ENCODE measurements around the gene SGMS1. TPM values are rescaled to one million over a fixed set of nuclear protein-coding genes. Genes with fewer than 3 reads are reported as not detected.
"Not testable (repeated sequence)": the region's sequence is repeated elsewhere in the genome, so short reads cannot be mapped to it uniquely, and the experiment has no call there.

SGMS1 gene
- total RNA-seq, 2 experiments from 2014 or later = 7.5 to 9.0 TPM

- Mint-ChIP-seq H3K27ac (no peak overlapping the region), H3K27me3 (peaks cover 38% of the 10 kb centered on the region), H3K4me3 (no peak overlapping the region), H3K36me3 (ENCODE audit: low read depth) (no peaks in the 10 kb centered on the region), H3K9me3 (ENCODE audit: low read depth) (no peaks in the 10 kb centered on the region), H3K4me1 (no peaks in the 10 kb centered on the region)
- ATAC-seq = no peak
- intact Hi-C loops (cut with DNase I, micrococcal nuclease) = no loop called here
- CTCF ChIA-PET = no interaction called here
- no peak for DNase-seq
- POLR2A ChIA-PET = no interaction called here
These were observed 342.4 kb downstream of the SGMS1 start for GRCh38 chr10:50281210-50281966.

GRCh38 chr10:50280049-50280841, 343.5 kb downstream of the SGMS1 start:
- H3K4me1 Mint-ChIP-seq = no peaks in the 10 kb centered on the region
- intact Hi-C loops (cut with DNase I, micrococcal nuclease) = no loop called here
- peaks cover 40% of the 10 kb centered on the region for H3K27me3 Mint-ChIP-seq
- no peak overlapping the region for H3K4me3 Mint-ChIP-seq
- ATAC-seq = no peak
- no peaks in the 10 kb centered on the region for H3K9me3 Mint-ChIP-seq (ENCODE audit: low read depth)
- ChIA-PET POLR2A (no interaction called here), CTCF (no interaction called here)
- DNase-seq = no peak
- H3K36me3 Mint-ChIP-seq (ENCODE audit: low read depth) = no peaks in the 10 kb centered on the region
- H3K27ac Mint-ChIP-seq = no peak overlapping the region

GRCh38 chr10:50279489-50279888, 344.3 kb downstream of the SGMS1 start:
- intact Hi-C loops (cut with DNase I, micrococcal nuclease) = loop anchor here (5.0 kb wide), 1 partner anchor 687 kb away; no protein-coding TSS in a partner anchor
- POLR2A ChIA-PET = no interaction called here
- Mint-ChIP-seq H3K9me3 (ENCODE audit: low read depth) (no peaks in the 10 kb centered on the region), H3K4me1 (no peaks in the 10 kb centered on the region), H3K36me3 (ENCODE audit: low read depth) (no peaks in the 10 kb centered on the region), H3K27me3 (peaks cover 40% of the 10 kb centered on the region), H3K4me3 (no peak overlapping the region), H3K27ac (no peak overlapping the region)
- DNase-seq = no peak
- no peak for ATAC-seq
- CTCF ChIA-PET = no interaction called here

- no peak overlapping the region for H3K27ac Mint-ChIP-seq
- H3K4me1 Mint-ChIP-seq = no peaks in the 10 kb centered on the region
- no peak for ATAC-seq
These were observed 348.0 kb downstream of the SGMS1 start for GRCh38 chr10:50275650-50276235.

GRCh38 chr10:50272531-50272930, 351.2 kb downstream of the SGMS1 start:
- Mint-ChIP-seq H3K27ac (no peak overlapping the region), H3K9me3 (ENCODE audit: low read depth) (no peaks in the 10 kb centered on the region), H3K27me3 (peaks cover 15% of the 10 kb centered on the region), H3K4me1 (no peaks in the 10 kb centered on the region), H3K4me3 (no peak overlapping the region), H3K36me3 (ENCODE audit: low read depth) (no peaks in the 10 kb centered on the region)
- ChIA-PET CTCF (no interaction called here), POLR2A (no interaction called here)
- ATAC-seq (no peak), DNase-seq (no peak)
- intact Hi-C loops (cut with DNase I, micrococcal nuclease) = no loop called here

More at GRCh38 chr10:50275650-50276235, 348.0 kb downstream of the SGMS1 start:
- intact Hi-C loops (cut with DNase I, micrococcal nuclease) = loop anchor here (5.0 kb wide), 1 partner anchor 683 kb away; no protein-coding TSS in a partner anchor
- H3K36me3 Mint-ChIP-seq (ENCODE audit: low read depth) = no peaks in the 10 kb centered on the region
- H3K4me3 Mint-ChIP-seq = no peak overlapping the region
- no peaks in the 10 kb centered on the region for H3K9me3 Mint-ChIP-seq (ENCODE audit: low read depth)
- CTCF ChIA-PET = interaction anchor here (0.8 to 1.5 kb wide), 3 partner anchors 9 to 464 kb away, joined by 3 to 8 read pairs (median 5); partner anchors contain the start of gene ASAH2B
- POLR2A ChIA-PET = no interaction called here
- peak; percentile 57 for DNase-seq
- H3K27me3 Mint-ChIP-seq = peaks cover 27% of the 10 kb centered on the region

GRCh38 chr10:50271564-50272250, 352.0 kb downstream of the SGMS1 start:
- Mint-ChIP-seq H3K36me3 (ENCODE audit: low read depth) (no peaks in the 10 kb centered on the region), H3K27me3 (peaks cover 14% of the 10 kb centered on the region), H3K9me3 (ENCODE audit: low read depth) (no peaks in the 10 kb centered on the region), H3K4me3 (no peak overlapping the region), H3K4me1 (no peaks in the 10 kb centered on the region), H3K27ac (no peak overlapping the region)
- intact Hi-C loops (cut with DNase I, micrococcal nuclease) = no loop called here
- ATAC-seq (no peak), DNase-seq (no peak)
- ChIA-PET CTCF (interaction anchor here (0.7 kb wide), 1 partner anchor 77 kb away, joined by 3 read pairs; no protein-coding TSS in a partner anchor), POLR2A (no interaction called here)

GRCh38 chr10:50267877-50268276, 355.9 kb downstream of the SGMS1 start:
- CTCF ChIA-PET; DNase-seq; H3K4me1 Mint-ChIP-seq; ATAC-seq; H3K36me3 Mint-ChIP-seq (ENCODE audit: low read depth); H3K4me3 Mint-ChIP-seq; intact Hi-C loops (cut with DNase I, micrococcal nuclease); H3K27ac Mint-ChIP-seq; H3K9me3 Mint-ChIP-seq (ENCODE audit: low read depth); POLR2A ChIA-PET: not testable (repeated sequence)
- peaks cover 16% of the 10 kb centered on the region for H3K27me3 Mint-ChIP-seq

GRCh38 chr10:50262625-50263024, 361.1 kb downstream of the SGMS1 start:
- ATAC-seq; CTCF ChIA-PET; H3K27ac Mint-ChIP-seq; DNase-seq; intact Hi-C loops (cut with DNase I, micrococcal nuclease); POLR2A ChIA-PET; H3K36me3 Mint-ChIP-seq (ENCODE audit: low read depth); H3K4me1 Mint-ChIP-seq; H3K4me3 Mint-ChIP-seq; H3K9me3 Mint-ChIP-seq (ENCODE audit: low read depth): not testable (repeated sequence)
- H3K27me3 Mint-ChIP-seq = peaks cover 24% of the 10 kb centered on the region

- Mint-ChIP-seq H3K9me3 (ENCODE audit: low read depth) (no peaks in the 10 kb centered on the region), H3K27me3 (peaks cover 23% of the 10 kb centered on the region), H3K36me3 (ENCODE audit: low read depth) (no peaks in the 10 kb centered on the region), H3K27ac (no peak overlapping the region), H3K4me3 (no peak overlapping the region), H3K4me1 (peaks cover 6% of the 10 kb centered on the region)
- ATAC-seq = peak; percentile 94
- DNase-seq = peak; percentile 18
- CTCF ChIA-PET = interaction anchor here (1.0 to 1.5 kb wide), 3 partner anchors 10 to 159 kb away, joined by 3 to 4 read pairs (median 3); partner anchors contain the start of gene ASAH2
- POLR2A ChIA-PET = no interaction called here
- intact Hi-C loops (cut with DNase I, micrococcal nuclease) = loop anchor here in 1 of 2 experiments (2.0 kb wide), 1 partner anchor 376 kb away; no protein-coding TSS in a partner anchor
These were observed 362.9 kb downstream of the SGMS1 start for GRCh38 chr10:50260791-50261281.
